Activated CD8-positive, alpha-beta memory T cell treated with anti-CD3 and anti-CD28 coated beads for 36 hours (primary cell): ENCODE results near the gene SLX4IP. TPM values are rescaled to one million over a fixed set of nuclear protein-coding genes. Genes with fewer than 3 reads are reported as not detected.

Experiments used
- CTCF ChIA-PET: fragments of 350-600 bp; sonication (Branson Sonifier 250); formaldehyde crosslinking; loops from one replicate; lab custom pipeline; 2021; ENCODE audit warnings: antibody characterized with exemption; lab: Charles Lee
- POLR2A ChIA-PET: fragments of 350-600 bp; sonication (Branson Sonifier 250); formaldehyde crosslinking; loops from one replicate; lab custom pipeline; 2021; ENCODE audit warnings: antibody characterized with exemption; lab: Charles Lee
- total RNA-seq, 2 experiments: library from RNA; stranded (reverse); gene quantifications; one replicate each; pipeline ENCODE4 v1.2.3, GENCODE V29; 2021

SLX4IP gene
- total RNA-seq, 2 experiments from 2014 or later = 6.1 to 7.0 TPM

DNA sequence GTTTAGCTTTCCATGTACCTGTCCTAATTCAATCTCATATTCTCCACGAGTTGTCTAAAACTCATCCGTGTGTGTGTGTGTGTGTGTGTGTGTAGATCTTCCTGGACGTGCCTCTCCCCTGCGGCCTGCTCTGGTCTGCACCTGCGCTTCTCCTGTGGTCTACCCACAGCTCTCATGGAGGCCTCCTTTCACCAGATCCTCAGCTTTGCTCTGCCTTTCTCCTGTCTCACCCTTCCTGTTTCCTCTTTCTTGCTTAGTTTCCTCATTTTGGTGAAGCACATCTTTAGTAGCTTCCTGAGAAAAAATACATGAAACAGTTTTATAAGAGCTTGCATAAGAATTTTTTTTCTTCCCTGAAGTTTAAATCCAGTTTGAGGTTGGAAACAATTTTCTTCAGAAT lies 18.1 kb downstream of the SLX4IP start:
- CTCF ChIA-PET = interaction anchor here (1.2 kb wide), 1 partner anchor 19 kb away, joined by 3 read pairs; the partner anchor contains the start of gene MKKS

DNA sequence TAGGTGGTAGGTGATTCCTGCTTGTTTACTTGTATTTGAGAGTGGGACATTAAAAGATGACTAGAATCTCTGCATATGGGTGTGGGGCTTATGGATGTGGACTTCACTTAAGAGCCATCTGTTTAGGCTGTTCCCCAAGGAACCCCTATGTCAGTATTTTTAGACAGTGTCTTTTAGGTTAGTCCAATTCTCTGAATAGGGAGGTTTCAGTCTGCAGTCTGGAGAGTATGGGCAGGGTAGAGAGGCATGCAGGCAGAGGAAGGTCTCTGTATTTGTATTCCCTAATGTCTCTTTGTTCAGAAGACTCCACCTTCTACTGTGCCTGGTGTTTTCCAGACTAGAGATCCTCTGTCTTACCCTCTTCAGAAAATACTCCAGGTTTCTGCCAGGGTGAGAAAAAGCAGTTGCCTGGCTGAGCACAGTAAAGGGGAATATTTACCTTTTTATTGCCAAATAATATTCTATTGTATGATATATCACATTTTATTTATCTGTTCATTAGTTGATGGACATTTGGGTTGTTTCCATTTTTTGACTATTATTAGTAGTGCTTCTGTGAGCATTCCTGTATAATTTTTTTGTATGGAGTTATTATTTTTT lies 19.1 kb downstream of the SLX4IP start:
- ChIA-PET POLR2A (no interaction called here), CTCF (no interaction called here)

More for the DNA sequence above, 18.1 kb downstream of the SLX4IP start:
- POLR2A ChIA-PET = no interaction called here

DNA sequence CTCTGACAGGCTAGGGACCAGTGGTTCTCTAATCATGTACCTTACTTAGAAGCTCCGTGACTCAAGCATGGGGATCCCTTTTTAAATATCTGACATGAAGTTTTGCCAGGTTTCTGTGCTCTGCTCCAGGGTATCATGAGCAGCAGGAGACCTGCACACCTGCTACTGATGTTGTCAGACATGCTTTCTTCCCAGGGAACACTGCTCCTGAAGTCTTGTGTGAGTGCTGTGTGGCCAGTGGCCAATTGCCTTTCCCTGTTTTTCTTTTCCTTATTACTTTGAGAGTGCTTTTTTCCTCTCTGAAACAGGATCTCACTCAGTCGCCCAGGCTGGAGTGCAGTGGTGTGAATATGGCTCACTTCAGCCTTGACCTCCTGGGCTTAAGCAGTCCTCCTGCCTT lies 26.4 kb downstream of the SLX4IP start:
- ChIA-PET CTCF (no interaction called here), POLR2A (no interaction called here)

DNA sequence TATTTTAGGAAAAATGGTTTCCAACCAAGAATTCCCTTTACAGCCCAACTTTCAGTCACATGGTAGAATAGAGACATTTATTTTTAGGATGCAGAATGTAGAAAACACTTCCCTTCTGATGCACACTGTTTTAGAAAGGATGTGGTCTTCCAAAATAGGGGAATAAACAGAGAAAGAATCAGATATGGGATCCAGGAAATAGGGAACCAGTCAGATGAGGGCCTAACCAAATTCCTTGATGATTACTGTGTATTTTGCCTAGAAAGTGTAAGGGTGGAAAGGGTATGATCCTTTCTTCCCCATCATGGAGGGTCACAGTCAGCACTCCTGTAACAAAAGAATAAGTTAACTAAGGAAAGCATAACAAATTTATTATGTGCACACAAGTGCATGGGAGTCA lies 27.4 kb downstream of the SLX4IP start:
- ChIA-PET CTCF (no interaction called here), POLR2A (no interaction called here)

DNA sequence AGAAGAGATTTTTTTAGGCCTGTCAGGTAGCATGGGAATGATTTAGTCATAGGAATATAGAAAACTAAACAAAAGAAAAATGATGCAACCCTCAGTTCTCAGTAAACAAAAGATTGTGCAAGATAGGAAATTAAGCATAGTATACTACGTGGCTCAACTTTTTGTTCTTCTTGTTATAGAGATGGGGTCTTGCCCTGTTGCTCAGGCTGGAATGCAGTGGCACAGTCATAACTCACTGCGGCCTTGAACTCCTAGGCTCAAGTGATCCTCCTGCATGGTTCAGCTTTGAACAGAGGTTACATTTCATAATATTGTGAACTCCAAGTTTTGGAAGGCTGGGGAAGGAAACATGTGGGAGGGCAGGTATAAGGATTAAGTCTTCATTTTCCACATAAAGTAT lies 28.5 kb downstream of the SLX4IP start:
- ChIA-PET CTCF (no interaction called here), POLR2A (no interaction called here)

DNA sequence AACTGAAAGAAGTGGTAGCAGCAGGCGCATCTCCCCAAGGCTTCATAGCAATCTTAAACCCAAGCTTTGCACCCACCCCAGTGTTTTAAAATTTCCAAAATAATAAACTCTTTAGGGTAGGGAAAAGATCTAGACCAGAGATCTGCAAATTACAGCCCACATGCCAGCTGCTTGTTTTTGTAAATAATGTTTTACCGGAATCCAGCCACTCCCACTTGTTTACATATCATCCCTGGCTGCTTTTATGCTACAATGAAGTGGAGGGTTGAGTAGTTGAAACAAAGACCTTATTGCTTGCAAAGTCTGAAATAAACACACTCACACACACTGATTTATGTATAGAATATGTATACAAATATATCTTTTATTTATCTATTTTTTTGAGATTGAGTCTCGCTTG lies 30.0 kb downstream of the SLX4IP start:
- POLR2A ChIA-PET = no interaction called here

DNA sequence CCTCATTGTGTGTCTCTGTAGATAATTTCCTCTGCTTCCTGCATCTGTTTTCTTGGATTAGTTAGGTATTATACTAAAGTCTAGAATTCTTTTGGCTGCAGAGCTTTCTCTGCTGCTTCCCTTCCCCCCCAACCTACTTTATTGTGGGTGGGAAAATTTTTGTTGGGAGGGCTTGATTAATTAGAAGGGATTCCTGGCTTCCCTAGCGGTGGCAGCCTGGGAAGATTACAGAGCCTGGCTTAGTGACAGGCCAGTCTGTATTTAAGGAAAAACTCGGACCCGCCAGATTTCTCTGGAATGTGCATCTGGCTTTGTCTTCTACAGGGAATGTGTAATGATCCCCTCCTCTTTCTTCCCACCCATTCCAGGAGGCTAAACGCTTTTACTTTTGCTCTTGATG lies 31.2 kb downstream of the SLX4IP start:
- POLR2A ChIA-PET = no interaction called here
- CTCF ChIA-PET = no interaction called here

More for the DNA sequence above, 30.0 kb downstream of the SLX4IP start:
- CTCF ChIA-PET = no interaction called here

DNA sequence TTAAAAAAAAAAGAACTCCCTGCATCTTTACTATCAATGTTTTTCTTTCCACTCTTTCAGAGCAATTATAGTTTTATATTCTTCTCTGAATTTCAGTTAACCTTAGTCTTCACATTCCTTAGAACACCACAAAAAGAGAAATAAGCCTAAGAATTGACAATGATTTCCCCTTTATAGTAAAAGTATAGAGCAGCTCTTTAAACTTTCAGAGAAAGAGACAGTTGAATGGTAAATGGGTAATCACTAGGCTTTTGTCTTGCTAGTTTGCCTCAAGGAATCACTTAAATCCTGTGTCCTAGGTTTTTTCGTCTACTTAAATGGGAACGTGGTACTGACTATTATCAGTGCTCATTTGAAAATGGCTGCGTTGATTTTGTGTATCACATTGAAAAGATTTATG lies 31.8 kb downstream of the SLX4IP start:
- CTCF ChIA-PET = no interaction called here
- POLR2A ChIA-PET = no interaction called here

DNA sequence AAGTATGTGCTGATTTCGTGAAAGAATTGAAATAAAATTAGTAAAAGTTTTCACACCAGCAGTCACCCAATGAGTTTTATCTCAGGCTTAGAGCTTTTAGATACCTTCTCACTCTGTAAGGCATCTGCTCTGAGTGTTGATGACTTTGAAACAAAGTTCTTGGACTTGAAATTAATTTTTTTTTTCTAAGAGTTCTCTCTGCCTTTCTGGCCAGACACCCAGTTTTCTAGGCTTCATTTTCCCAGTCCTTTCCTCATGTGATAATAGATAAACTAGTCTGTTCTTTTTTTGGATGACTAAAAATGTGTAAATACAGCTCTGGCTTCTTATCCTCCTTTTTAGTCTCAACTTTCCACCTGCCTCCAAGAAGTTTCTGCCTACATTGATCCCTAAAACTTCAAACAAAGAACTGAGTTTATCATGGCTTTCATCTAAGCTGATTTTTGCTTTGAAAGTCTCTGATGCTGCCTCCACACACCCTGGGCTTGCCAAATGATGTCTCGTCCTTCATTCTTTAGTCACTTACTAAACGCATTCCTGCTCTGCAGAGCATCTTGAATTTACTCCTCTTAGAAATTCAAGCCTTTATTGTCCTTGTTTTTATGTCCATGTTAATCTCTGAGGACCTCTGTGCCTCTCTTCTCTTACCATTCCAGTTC lies 32.7 kb downstream of the SLX4IP start:
- CTCF ChIA-PET = no interaction called here
- POLR2A ChIA-PET = no interaction called here

DNA sequence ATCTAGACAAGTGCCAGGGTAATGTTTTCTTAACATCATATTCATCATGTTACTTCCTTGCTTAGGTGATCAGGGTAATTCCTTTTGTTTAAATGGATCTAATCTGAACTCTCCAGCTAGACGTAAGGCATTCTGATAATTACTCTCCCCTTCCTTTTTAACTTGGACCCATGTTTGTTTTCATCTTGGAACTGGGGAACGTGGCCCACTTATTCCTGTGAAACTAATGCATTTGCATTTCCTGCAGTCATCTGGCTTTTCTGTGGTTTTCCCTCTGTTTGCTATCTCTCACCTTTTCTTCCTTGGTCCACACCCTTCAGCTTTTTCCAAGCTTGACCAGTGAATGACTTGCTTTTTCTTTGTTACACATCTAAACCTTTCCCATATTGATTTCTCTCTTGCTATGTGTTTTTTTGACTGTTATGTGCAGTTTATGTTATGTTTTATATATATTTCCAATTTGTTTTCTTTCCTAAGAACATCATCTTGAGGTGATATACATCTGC lies 33.3 kb downstream of the SLX4IP start:
- ChIA-PET CTCF (no interaction called here), POLR2A (no interaction called here)

DNA sequence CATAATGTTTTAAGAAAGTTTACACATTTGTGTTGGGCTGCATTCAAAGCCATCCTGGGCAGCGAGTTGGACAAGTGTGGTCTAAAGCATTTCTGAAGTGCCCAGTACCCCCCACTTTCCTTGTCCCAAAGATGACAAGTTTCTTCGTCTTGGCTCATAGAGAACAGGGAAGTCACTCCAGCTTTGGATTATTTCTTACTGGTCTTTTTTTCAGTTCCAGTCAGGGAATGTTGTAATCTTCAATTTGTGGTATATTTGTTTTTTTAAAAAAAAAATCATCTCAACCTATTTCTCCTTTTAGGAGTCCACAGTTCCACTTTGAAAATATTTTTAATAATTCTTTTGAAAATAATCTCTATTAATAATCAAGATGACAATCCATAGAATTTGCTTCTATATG lies 34.0 kb downstream of the SLX4IP start:
- CTCF ChIA-PET = no interaction called here
- POLR2A ChIA-PET = no interaction called here

DNA sequence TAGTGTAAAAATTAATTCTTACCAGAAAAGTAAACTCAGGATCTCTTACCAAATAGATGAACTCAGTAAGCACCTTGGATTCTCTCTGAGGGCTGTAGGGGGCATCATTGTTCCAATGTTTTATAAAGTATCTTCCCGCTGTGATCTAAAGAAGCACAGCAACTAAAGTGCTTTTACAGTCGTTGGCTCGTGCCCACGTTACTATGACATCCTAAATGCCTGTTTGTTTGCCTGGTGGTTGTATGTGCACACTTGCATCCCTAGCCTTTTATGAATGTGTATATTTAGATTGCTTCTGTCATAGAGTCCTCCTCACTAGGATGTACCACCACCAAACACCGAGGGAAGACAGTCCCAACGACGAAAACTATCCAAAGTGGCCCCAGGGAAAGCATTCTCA lies 34.5 kb downstream of the SLX4IP start:
- ChIA-PET CTCF (no interaction called here), POLR2A (no interaction called here)

DNA sequence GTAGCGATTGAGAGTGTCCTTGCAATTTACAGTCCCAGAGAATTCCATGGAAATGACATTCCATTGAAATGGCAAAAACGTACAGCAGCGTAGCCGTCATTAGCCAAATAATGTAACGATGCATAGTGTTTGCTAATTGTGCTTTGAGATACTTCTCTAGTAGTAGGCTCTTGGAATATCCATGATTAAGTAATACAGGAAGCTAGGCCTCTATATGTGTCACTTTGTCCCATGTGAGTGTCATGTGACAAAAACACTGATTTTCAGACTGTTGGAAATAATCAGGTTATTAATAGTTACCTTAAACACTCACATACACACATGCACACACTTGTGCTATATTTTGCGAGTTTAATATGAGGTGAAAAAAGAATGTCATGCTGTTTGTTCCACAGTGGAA lies 35.2 kb downstream of the SLX4IP start:
- ChIA-PET POLR2A (no interaction called here), CTCF (no interaction called here)

DNA sequence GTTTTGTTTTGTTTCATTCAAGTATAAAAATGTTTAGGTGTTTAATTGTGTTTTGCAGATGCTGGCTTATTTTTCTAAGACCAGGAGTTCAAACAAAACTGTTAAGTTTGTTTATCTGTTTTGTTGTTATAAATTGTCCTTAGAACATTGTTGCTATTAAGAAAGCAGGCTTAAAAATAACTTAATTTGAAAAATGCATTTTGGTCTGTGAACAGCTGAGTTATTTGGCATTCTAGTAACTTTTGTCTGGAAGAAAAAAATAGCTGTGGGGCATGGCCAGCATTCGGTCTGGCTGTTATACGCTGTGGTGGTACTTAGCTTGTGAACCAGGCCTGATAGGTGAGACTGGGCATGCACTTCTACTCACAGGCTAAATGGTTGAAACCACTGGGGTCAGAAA lies 37.8 kb downstream of the SLX4IP start:
- ChIA-PET POLR2A (no interaction called here), CTCF (no interaction called here)

DNA sequence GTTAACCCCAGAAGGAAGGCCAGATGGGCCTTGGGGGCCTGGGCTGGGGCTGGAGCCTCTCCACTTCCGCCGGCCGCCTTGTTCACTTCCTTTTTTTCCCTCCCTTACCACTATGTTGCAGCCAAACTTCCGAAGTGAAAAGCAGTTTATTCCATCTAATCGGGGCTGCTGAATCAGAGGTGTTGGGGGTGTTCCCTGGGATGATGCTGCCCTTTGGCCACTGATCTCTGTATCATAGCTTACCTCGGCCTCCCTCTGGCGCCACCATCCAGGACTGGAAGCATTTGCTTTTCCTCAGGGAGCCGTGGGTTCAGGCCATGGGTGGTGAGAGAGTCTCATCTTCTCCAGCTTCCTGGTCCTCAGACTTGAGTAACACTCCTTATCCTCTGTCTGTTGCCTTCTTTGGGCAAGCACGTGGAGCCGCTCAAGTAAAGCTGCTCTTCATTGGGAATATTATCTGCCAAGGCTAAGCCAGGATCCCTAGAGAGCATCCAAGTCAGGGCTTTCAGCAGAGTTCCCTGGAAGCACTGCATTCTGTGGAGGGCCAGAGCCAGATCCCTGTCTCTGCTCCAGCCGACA lies 39.6 kb downstream of the SLX4IP start:
- POLR2A ChIA-PET = no interaction called here
- CTCF ChIA-PET = interaction anchor here (0.9 to 1.5 kb wide), 2 partner anchors 32 to 48 kb away, joined by 3 read pairs; no protein-coding TSS in a partner anchor

DNA sequence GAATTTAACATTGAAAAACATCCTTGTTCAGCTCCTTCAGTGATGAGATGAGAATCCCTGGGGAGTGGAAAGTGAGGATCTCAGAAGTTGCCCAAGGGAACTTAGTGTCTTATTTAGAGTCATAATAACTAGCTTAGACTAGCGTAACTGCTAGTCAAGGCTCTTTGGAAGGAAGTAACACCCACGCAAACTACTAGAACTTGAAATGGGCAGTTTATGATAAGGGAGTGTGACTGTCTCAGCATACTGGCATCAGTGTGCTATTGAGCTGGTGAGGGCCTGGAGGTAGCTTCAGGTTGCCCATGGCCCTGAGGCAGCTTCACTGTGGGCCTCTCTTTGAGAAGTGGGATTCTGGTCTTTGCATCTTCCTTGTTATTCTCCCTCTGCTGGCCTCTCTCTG lies 40.1 kb downstream of the SLX4IP start:
- ChIA-PET CTCF (interaction anchor here (0.9 to 1.5 kb wide), 2 partner anchors 33 to 49 kb away, joined by 3 read pairs; no protein-coding TSS in a partner anchor), POLR2A (no interaction called here)

DNA sequence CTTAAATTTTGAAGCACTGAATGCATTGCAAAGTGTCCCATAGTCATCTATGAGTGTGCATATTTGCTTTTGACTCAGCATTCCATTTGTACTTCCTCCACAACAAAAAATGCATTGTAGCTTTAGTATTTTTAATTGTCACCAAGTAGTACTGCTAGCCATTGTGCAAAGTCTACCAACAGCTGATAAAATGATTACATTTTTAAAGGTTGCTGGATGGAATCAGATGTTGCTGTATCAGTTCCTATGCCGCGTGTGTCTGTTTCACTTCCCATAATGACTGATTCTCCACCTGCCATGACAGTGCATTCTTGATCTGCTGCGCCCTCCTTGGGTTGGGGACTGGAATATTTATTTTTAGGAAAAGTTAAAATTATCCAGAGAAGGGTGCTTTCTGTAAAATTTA lies 41.2 kb downstream of the SLX4IP start:
- ChIA-PET CTCF (interaction anchor here (1.5 kb wide), 1 partner anchor 34 kb away, joined by 3 read pairs; no protein-coding TSS in a partner anchor), POLR2A (no interaction called here)

DNA sequence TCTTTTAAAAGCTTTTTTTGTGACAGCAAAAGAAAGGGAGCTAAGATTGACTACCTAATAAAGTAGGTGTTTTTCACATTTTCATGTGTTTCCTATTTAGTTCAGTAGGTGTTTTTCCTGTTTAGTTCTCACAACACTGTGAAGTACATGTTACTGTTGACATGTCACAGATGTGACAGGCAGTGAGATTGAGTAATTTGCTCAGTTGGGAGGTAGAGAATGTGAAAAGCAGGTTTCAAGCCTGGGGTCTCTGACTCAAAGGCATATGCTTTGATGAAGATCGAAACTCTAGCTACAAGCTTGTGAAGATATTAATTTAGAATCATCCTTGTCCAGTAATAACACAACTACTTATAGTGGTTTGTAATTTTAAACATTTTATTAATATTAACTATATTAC lies 43.1 kb downstream of the SLX4IP start:
- CTCF ChIA-PET = no interaction called here

DNA sequence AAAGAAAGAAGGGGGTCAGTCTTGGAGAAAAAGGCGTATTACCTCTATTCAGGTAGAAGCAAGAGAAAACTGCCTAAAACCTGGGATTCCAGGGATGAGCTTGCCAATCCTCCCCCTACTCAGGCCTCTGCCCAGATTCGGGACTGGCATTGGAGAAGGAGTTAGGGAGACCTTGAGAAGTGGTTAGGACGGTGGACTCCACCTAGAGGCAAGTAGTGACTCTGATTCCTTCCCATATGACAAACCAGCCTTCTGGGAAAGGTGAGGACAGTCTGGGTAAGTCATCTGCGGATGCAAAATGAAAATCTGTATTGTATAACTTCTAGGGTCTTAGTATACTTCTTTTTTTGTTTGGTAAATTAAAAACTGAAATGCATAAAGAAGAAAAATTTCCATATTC lies 43.8 kb downstream of the SLX4IP start:
- ChIA-PET POLR2A (no interaction called here), CTCF (no interaction called here)

More for the DNA sequence above, 43.1 kb downstream of the SLX4IP start:
- POLR2A ChIA-PET = interaction anchor here (0.6 kb wide), 1 partner anchor 40 kb away, joined by 9 read pairs; no protein-coding TSS in a partner anchor

DNA sequence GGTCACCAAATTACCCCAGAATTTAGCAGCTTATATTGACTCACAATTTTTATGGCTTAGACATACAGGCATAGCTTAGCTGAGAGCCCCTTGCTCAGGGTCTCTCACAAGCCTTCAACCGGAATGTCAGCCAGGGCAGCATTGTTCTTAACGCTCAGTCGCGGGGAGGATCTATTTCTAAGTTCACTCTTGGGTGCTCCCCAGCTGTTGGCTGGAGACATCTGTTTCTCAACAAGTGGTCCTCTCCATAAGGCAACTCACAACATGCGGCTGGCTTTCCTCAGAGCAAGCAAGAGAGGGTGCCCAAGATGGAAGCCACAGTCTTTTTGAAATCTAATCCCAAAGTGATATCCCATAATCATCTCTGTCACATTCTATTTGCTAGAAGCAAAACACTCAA lies 46.6 kb downstream of the SLX4IP start:
- CTCF ChIA-PET = no interaction called here
- POLR2A ChIA-PET = no interaction called here

DNA sequence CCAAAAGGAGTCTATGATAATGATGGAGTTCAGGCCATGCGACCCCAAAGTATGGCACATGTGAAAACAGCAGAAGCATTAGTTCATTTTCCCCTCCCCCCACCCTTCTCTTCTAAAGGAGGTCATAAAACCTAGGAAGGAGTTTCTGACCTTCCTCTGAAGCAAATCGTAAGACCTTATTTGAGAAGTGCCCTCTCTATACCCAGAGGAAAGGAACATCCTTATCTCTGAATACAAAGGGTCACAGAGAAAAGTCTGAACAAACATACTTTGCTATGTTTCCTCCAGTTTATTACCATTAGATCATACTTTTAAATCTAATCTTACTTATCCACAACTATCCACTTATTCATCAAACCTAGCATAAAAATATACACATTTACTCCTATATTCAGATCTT lies 48.6 kb downstream of the SLX4IP start:
- CTCF ChIA-PET = no interaction called here
- POLR2A ChIA-PET = no interaction called here
